ENCODE measurements around the gene SPATA17.

Gene SPATA17

DNA sequence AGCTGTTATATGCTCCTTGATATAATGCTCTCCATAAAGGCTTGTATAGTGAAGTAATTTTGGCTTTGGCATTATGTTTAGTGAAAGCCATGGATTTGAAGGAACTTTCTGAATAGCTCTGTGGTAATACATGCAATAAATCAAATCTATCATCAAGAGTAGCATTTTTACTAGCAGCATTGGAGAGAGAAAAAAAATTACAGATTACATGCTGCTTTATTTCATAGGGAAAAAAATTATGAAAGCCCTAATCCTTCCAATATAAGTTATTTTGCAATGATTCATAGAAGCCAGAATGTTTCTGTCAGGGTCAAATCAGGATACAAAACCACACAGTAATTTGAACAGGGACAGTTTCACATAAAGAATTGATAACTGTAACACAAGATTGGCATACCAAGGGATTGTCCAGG lies 250.0 kb downstream of the SPATA17 start:
- TF ChIP-seq, protein P1, sequence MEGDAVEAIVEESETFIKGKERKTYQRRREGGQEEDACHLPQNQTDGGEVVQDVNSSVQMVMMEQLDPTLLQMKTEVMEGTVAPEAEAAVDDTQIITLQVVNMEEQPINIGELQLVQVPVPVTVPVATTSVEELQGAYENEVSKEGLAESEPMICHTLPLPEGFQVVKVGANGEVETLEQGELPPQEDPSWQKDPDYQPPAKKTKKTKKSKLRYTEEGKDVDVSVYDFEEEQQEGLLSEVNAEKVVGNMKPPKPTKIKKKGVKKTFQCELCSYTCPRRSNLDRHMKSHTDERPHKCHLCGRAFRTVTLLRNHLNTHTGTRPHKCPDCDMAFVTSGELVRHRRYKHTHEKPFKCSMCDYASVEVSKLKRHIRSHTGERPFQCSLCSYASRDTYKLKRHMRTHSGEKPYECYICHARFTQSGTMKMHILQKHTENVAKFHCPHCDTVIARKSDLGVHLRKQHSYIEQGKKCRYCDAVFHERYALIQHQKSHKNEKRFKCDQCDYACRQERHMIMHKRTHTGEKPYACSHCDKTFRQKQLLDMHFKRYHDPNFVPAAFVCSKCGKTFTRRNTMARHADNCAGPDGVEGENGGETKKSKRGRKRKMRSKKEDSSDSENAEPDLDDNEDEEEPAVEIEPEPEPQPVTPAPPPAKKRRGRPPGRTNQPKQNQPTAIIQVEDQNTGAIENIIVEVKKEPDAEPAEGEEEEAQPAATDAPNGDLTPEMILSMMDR (IDR thresholded peaks at IDR 0.05; ENCODE audit: low read depth, low read length, missing control alignments): no peak
- Histone ChIP-seq H3K27ac (no peak overlapping the region), H3K27me3 (replicated peaks) (no peaks in the 10 kb centered on the region), H3K36me3 (replicated peaks) (no peaks in the 10 kb centered on the region), H3K4me3 (ENCODE audit: low read depth, low read length) (no peak overlapping the region)
- DNase-seq: no peak
- in situ Hi-C loops (cut with HindIII; ENCODE audit: low pct_ligation_motif_present, low sequenced_read_pairs): no loop called here

DNA sequence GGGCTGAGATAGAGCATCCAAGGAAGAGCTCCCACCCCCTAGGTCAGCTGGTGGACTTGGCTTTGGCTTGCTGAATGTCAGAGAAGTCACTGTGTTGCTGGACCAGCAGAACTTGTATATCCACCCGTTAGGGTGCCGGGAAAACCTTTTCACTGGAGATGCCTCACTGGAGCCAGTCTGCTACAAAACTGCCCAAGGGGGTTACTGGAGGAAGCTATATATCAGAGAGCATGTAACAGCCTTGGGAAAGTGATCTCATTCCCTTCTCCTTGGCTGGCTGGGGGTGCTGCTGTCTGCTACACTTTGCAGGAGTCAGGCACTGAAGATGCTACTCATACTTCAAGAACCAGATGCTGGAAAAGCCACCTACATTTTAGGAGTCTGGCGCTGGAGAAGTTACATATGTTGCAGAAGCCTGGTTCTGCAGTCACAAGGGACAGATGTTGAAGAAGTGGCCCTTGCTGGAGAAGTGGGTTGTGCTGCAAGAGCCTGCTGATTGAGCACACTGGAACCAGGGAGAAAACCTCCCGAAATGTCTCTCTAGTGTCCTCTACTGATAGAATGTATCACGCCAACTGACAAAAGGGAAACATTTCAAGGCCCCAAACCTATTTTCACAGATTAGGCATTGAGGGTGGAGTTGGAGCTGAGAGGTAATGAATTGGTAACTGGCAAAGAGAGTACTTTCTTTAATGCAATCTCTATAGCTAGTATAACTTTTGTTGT lies 250.6 kb downstream of the SPATA17 start:
- TF ChIP-seq, protein P1 (IDR thresholded peaks at IDR 0.05; ENCODE audit: low read depth, low read length, missing control alignments): no peak
- DNase-seq: no peak
- in situ Hi-C loops (cut with HindIII; ENCODE audit: low pct_ligation_motif_present, low sequenced_read_pairs): no loop called here
- no peaks in the 10 kb centered on the region for H3K27me3 ChIP-seq (replicated peaks)
- H3K27ac ChIP-seq: no peak overlapping the region
- H3K4me3 ChIP-seq (ENCODE audit: low read depth, low read length): no peak overlapping the region
- no peaks in the 10 kb centered on the region for H3K36me3 ChIP-seq (replicated peaks)

DNA sequence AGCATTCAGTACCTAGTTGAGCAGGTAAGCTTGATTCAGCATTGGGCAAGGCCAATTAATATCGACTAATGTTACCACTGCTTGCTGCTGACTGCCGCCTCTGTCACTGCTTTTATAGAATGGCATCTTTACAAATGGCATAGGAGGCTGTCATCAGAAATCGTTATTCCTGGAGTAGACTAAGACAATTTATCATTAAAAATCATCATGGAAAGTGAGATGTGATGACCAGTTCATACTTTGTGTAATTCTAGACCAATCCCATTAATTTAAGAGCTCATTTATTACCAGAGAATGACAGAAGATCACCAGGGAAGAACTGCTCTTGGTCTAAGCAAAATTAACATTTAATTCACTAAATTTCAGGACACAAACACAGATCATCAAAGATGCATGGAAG lies 254.0 kb downstream of the SPATA17 start:
- no peaks in the 10 kb centered on the region for H3K36me3 ChIP-seq (replicated peaks)
- in situ Hi-C loops (cut with HindIII; ENCODE audit: low pct_ligation_motif_present, low sequenced_read_pairs): no loop called here
- H3K27ac ChIP-seq: no peak overlapping the region
- no peaks in the 10 kb centered on the region for H3K27me3 ChIP-seq (replicated peaks)
- TF ChIP-seq, protein P1 (IDR thresholded peaks at IDR 0.05; ENCODE audit: low read depth, low read length, missing control alignments): no peak
- H3K4me3 ChIP-seq (ENCODE audit: low read depth, low read length): no peak overlapping the region
- DNase-seq: no peak

DNA sequence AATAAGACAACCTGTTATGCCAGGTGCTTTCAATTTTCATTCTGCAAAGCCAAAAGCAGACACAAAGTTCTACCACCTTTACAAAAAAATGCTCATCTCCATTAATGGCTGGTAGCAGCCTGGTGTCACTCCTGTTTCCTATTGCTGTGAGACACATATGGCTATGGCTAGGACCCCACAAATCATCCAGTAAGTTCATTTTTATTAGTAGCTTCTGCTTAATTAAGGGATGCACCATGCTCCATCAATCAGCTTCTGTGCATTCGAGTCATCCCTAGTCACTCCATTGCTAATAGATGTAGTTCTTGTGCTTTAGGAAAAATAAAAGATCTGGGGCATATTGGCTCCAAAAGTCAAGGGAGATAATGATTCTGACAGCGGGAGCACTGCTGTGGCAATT lies 257.2 kb downstream of the SPATA17 start:
- TF ChIP-seq, protein P1 (IDR thresholded peaks at IDR 0.05; ENCODE audit: low read depth, low read length, missing control alignments): no peak
- in situ Hi-C loops (cut with HindIII; ENCODE audit: low pct_ligation_motif_present, low sequenced_read_pairs): no loop called here
- no peaks in the 10 kb centered on the region for H3K27me3 ChIP-seq (replicated peaks)
- H3K27ac ChIP-seq: no peak overlapping the region
- no peak for DNase-seq
- H3K4me3 ChIP-seq (ENCODE audit: low read depth, low read length): no peak overlapping the region
- no peaks in the 10 kb centered on the region for H3K36me3 ChIP-seq (replicated peaks)

DNA sequence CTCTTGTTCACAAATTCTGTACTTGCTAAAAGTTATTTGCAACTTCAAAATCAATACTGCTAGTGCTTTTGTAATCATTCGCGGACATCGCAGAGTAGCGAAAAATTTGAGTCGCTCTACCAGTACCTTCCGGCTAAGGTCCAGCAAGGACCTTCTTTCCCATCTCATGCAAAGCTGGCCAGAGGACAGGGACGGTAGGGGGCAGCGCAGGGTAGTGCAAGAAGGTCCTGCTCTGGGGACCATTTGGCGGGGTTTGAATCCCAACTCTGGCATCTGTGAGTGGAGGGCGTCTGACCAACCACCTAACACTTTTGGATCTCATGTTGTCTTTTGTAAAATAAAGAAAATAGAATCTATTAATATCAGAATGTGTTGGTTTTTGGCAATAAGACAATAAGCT lies 258.3 kb downstream of the SPATA17 start:
- TF ChIP-seq, protein P1 (IDR thresholded peaks at IDR 0.05; ENCODE audit: low read depth, low read length, missing control alignments): peak; percentile 46
- DNase-seq: no peak
- H3K36me3 ChIP-seq (replicated peaks): no peaks in the 10 kb centered on the region
- in situ Hi-C loops (cut with HindIII; ENCODE audit: low pct_ligation_motif_present, low sequenced_read_pairs): no loop called here
- H3K27ac ChIP-seq: no peak overlapping the region
- H3K4me3 ChIP-seq (ENCODE audit: low read depth, low read length): no peak overlapping the region
- no peaks in the 10 kb centered on the region for H3K27me3 ChIP-seq (replicated peaks)

DNA sequence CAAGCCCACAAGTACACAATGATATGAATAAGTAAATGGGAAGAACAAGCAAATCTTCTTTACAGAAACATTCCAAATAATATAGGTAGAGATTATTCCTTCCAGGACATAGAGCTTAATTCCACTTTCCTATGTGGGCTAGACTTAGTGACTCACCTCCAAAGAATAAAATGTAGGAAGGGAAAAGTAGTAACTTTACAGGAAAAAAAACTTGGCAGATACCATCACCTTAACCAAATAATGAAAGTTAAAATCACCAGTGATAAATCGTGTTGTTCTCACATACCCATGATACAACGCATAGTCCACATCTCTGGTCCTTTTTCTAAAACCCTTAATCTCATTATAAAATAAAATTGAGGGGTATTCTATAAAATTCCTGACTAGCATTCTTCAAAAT lies 260.8 kb downstream of the SPATA17 start:
- Histone ChIP-seq H3K4me3 (ENCODE audit: low read depth, low read length) (no peak overlapping the region), H3K27me3 (replicated peaks) (no peaks in the 10 kb centered on the region), H3K27ac (no peak overlapping the region), H3K36me3 (replicated peaks) (no peaks in the 10 kb centered on the region)
- DNase-seq: no peak
- TF ChIP-seq, protein P1 (IDR thresholded peaks at IDR 0.05; ENCODE audit: low read depth, low read length, missing control alignments): no peak
- in situ Hi-C loops (cut with HindIII; ENCODE audit: low pct_ligation_motif_present, low sequenced_read_pairs): no loop called here

Measured in brain microvascular endothelial cell (primary cell).